ENCODE results near the gene TFF1.

Gene TFF1

DNA sequence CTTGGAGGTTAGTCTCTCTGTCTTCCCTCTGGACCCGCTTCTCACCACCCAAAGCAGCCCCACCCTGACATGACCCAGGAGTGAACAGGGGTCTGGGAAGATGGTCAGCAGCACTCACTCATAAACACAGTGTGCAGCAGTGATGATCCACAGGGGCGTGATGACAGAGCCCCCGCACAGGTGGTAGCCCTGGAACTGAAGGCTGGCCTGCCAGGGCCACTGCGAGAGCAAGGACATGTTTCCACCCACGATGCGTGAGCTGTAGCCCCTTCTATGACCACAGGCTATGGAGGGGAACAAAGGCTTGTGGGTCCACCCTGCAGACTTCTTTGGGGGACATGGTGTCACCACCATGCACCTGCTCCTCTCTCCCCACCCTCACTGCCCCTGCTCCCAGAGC lies 16.6 kb upstream of the TFF1 start:
- DNase-seq (ENCODE audit: low read depth): no peak

- DNase-seq (ENCODE audit: low read depth): peak; percentile 12
Observed at GRCh38 chr21:42381347-42381984, 15.1 kb upstream of the TFF1 start.

DNA sequence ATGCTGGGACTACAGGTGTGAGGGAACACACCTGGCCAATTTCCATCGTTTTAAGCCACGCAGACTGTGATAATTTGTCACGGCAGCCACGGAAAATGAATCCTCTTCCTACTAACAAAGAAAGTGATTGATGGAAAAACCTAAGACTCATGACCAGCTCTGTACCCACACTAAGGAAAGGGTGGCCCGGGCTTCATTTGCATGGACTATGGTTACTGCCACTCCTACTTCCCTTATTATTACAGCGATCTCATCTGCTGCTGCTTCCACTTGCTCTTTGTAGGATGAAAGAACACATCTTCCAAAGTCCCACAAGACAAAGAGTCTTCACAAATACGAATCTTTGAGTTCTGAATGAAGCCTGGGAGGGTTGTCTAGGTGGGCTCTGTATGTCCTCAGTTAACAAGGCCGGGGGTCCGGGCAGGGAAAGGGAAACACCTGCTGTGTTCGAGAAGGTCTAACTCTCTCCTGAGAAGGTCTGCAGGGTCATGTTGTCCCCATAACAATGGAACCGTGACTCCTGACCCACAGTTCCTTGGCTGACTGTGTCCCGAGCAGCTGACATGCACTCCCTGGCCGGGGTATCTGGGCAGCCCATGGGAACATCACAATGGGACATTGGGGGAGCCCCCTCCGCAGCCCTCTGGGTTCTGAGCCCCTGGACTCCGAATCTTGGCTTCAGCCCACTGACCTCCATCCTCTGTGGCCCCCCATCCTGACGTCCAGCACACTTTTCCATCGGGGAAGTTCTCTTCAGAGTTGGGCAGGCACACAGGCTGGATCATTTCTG lies 13.3 kb upstream of the TFF1 start:
- no peak for DNase-seq (ENCODE audit: low read depth)

DNA sequence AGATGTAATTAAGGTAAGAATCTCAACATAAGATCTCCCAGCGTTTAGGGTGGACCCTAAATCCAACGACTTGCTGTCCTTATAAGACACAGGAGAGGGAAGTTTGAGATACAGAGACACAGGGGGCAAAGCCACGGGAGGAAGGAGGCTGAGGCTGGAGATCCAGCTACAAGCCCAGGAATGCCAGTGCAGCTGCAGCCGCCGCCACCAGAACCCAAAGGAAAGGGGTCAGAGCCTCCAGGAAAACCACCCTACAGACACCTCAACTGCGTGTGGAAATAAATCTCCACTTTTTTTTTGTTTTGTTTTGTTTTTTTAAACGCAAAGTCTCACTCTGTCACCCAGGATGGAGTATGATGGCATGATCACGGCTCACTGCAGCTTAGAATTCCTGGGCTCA lies 12.1 kb upstream of the TFF1 start:
- DNase-seq (ENCODE audit: low read depth): no peak

DNA sequence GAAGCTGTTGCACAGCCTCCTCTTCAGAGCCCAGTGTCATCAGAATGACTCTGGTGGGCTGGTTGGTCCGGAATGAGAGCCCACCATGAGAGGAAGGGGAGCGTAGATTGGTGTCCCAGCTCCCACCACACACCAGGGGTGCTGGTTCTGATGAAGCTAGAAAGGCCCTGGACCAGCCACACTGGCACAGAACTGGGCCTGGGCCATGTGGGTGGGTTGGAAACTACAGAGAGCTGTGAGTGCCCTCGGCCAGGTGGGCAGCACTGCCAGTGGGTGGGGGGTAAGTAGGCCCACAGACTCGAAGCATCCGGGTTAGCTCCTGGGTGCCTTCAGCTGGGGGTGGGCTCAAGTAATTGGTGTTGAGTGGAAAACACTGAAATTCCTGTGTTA lies 11.6 kb upstream of the TFF1 start:
- DNase-seq (ENCODE audit: low read depth): no peak

- DNase-seq (ENCODE audit: low read depth): no peak
Observed at GRCh38 chr21:42377211-42377950, 11.0 kb upstream of the TFF1 start.

DNA sequence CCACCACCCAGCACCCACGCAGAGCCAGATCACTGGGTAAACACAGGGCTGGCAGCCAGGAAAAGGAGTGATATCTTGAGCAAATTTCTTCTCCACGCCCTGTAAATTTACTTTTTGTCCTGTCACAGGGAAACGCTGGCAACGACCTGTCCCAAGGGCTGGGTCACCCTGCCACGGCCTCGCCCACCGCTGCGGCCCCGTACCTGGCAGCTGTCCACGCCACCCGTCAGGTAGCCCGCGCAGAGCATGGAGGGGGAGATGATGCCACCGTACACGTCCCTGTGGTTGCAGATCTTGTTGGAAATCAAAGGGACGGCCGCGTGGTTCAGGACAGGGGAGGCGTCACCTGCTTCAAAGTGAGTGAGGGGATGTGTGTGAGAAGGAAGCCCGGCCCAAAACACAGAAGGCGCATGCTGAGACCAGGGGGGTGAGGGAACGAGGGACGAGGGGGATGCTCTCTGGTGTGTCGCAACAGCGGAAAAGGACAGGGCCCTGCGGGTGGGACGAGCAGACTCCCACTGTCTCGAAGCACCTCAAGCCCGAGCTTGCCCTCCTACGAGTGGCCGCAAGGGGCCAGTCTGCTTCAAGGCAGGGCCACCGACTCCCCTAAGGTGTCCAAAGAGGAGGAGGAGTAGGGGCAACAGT lies 10.1 kb upstream of the TFF1 start:
- DNase-seq (ENCODE audit: low read depth): no peak

- DNase-seq (ENCODE audit: low read depth): no peak
Observed at GRCh38 chr21:42375966-42376337, 9.6 kb upstream of the TFF1 start.

DNA sequence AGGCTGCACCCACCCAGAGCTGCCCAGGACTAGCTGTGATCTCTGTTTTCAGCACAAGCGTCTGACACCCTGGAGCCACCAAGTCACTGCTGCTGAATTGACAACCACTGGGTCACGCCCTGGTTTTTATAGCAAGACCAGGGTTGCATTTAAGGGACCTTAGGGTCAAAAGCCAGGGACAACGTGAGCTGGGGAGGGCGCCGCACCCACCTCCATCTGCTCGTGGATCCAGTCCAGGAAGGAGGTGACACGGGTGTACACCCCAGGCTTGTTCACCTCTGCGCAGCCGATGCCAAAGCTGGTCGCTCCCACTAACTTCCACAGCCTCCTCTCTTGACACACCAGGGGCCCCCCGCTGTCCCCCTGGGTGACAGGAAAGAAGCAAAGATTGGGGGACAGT lies 9.2 kb upstream of the TFF1 start:
- no peak for DNase-seq (ENCODE audit: low read depth)

GRCh38 chr21:42374864-42375499 lies 8.6 kb upstream of the TFF1 start:
- no peak for DNase-seq (ENCODE audit: low read depth)

GRCh38 chr21:42374457-42374856 lies 8.1 kb upstream of the TFF1 start:
- no peak for DNase-seq (ENCODE audit: low read depth)

DNA sequence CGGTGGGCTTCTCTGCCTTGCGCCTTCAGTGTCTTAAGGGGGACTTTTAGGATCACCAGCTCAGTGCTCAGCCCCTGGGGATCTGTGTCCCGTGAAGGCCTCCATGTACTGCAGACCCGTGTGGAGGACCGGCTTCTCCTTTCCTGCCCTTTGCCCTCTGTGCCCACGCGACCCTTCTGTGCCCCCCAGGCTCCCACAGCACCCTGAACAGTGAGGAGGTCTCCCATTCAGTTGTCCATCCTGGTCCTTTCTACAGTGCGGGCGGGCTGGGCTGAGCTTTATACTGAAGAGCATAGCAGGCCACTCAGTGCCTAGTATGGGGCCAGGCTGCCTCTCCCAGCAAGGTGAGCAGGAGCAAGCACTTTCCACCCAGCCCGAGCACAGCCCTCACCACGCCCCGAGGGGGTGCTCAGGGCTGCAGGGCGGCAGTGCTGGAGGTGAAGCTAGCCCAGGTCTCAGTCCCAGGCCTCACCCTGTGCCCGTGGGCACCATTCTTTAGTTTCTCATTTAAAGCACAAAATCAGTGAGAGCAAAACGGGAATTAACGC lies 7.6 kb upstream of the TFF1 start:
- no peak for DNase-seq (ENCODE audit: low read depth)

- no peak for DNase-seq (ENCODE audit: low read depth)
Observed at GRCh38 chr21:42373196-42373907, 7.0 kb upstream of the TFF1 start.

GRCh38 chr21:42370894-42371654 lies 4.7 kb upstream of the TFF1 start:
- no peak for DNase-seq (ENCODE audit: low read depth)

DNA sequence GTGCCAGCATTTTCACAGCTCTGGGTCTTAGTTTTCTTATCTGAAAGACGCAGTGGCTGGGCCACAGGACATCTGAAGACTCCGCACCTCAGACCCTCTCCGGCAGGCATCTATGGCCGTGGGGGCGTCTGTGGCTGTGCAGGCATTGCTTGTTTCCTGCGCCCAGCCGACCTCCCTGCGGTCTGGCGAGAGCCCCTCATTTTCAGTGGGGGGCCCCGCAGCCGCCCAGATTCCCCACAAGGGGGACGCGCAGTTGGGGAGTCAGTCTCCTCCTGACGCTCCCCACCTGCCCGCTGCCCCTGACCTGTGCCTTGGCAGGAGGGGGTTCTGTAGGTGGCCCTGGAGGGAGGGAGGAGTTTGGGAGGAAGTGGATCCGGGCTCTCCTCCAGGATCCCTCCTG lies 3.5 kb upstream of the TFF1 start:
- no peak for DNase-seq (ENCODE audit: low read depth)

DNA sequence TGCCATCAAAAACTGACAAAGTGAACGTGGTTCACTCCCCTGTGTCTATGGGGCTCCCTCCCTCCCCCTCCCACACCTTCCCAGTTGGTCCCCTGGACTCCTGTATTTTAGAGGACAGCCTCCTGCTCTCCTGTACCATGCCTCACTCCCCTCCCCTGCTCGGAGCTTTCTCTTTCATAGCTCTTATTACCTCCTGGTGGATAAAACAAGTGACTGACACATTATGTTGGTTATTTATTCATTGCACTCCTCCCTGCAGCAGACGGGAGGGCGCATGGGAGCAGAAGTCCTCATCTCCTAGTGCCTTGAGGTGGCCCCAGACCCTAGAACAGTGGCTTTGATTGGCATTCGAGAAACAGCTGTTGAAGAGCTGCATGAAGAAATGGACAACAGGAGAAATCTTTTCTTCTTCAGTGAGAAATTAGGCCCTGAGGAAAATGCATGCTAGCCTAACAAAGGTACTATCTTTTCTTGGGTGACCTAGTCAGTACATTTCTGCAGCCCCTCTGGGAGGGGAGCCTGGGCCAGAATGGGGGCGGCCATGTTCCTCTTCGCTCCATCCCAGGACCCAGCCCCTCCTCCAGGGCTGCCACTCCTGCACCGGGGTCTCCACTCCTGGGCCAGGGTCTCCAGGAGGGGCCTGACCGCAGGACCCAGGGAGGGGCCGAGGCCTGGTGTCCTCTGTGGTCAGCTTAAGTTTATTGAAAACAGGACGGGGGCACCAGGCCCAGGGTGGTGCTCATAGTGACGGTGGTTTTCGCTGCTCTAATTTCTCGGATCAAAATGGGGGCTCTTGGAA lies 1.2 kb upstream of the TFF1 start:
- no peak for DNase-seq (ENCODE audit: low read depth)

GRCh38 chr21:42365770-42366169 lies 565 bp downstream of the TFF1 start:
- DNase-seq (ENCODE audit: low read depth): no peak

DNA sequence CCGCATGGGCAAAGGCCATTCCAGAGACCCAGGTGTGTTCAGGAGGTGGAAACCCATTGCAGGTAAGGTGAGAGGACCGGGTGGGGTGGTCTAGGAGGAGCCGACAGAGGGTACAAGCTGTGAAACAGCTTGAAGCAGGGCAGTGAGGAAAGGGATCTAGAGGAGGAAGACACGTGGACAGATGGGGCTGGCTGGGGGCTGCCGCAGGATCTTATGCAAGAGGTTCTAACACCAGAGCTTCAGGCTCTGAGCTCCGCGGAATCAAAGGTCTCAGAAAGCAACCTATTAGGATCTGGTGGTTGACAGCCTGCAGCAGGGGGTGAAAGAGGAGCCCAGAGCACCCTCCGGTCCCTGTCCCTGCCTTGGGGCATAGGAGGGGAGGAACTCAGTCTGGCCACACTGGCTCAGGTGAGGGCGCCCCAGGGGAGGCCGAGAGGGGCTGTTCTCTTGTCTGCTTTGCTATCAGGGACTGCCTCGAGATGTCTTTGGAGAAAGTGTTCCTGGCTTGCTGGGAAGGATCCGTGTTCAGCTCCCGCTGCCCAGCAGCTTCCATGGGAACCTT lies 1.9 kb downstream of the TFF1 start:
- DNase-seq (ENCODE audit: low read depth): no peak

DNA sequence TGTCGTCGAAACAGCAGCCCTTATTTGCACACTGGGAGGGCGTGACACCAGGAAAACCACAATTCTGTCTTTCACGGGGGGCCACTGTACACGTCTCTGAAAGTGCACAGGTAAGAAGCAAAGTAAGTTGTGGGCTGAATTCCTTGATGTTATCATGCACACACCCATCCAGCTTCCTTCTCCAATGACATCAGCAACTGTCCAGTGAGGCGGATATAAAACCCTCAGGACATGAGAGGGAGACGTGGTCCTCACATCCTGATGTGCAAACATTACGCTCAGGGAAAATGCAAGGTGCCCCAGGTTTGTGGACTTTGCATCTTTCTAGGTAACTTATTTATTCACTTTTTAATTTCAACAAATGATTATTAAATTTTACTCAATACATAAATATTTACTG lies 3.0 kb downstream of the TFF1 start:
- DNase-seq (ENCODE audit: low read depth): no peak

All from EH (cell line).